ENCODE data around the gene RAB40C.

RAB40C gene

GRCh38 chr16:559411-560203 lies 30.3 kb upstream of the RAB40C start:
- no peak for DNase-seq

- no peak for DNase-seq
Measured at GRCh38 chr16:560204-560700, 29.6 kb upstream of the RAB40C start, which contains the start of gene PRR35. TSS of gene PRR35 (plus strand) at chr16:560394. CDS start at chr16:563295, 2,901 bp downstream.

- DNase-seq, result no peak
Measured at GRCh38 chr16:560701-561412, 29.0 kb upstream of the RAB40C start.

GRCh38 chr16:561413-561794 lies 28.5 kb upstream of the RAB40C start:
- no peak for DNase-seq

- DNase-seq, result no peak
Measured at GRCh38 chr16:561957-562938, 27.6 kb upstream of the RAB40C start.

GRCh38 chr16:563072-563644 lies 26.7 kb upstream of the RAB40C start:
- DNase-seq, result no peak

- no peak for DNase-seq
Measured at GRCh38 chr16:564690-565418, 25.0 kb upstream of the RAB40C start.

GRCh38 chr16:565419-566330 lies 24.2 kb upstream of the RAB40C start:
- DNase-seq, result no peak

- DNase-seq, result peak in 4 of 6 experiments; percentile 19 to 50 (median 35)
Measured at GRCh38 chr16:566475-567372, 23.1 kb upstream of the RAB40C start, which contains the start of gene NHLRC4. TSS of gene NHLRC4 (plus strand) at chr16:567005. CDS start at chr16:568048, 1,043 bp downstream.

- no peak for DNase-seq
Measured at GRCh38 chr16:567373-568256, 22.3 kb upstream of the RAB40C start.

- no peak for DNase-seq
Measured at GRCh38 chr16:568401-569258, 21.2 kb upstream of the RAB40C start.

- peak; percentile 41 to 77 (median 64) for DNase-seq
Measured at GRCh38 chr16:569445-570254, 20.2 kb upstream of the RAB40C start, which contains the start of gene PIGQ. TSS of gene PIGQ (plus strand) at chr16:569968. CDS start at chr16:574075, 4,107 bp downstream.

GRCh38 chr16:572865-573650 lies 16.8 kb upstream of the RAB40C start:
- DNase-seq, result no peak

- DNase-seq, result no peak
Measured at GRCh38 chr16:574021-574760, 15.7 kb upstream of the RAB40C start.
